Panc1 (cell line): Measurements from ENCODE around the gene BTBD2. TPM values are rescaled to one million over a fixed set of nuclear protein-coding genes. Genes with fewer than 3 reads are reported as not detected.

Source experiments
- ATAC-seq: fragments of 200-7000 bp; cut with Tn5 transposase; 2 replicates; pipeline ENCODE4 v1.9.1; 2020; ENCODE audit warnings: mild to moderate bottlenecking, moderate library complexity
- BruUV-seq: library from RNA; stranded (reverse); fragments of 400-500 nt; replicated peaks from 2 replicates; lab custom pipeline; 2021; lab: Mats Ljungman, UMichigan
- CTCF ChIA-PET: fragments of 300-600 bp; sonication (Branson Sonifier 250); formaldehyde crosslinking; loops from one replicate; lab custom pipeline; 2022; ENCODE audit warnings: antibody characterized with exemption; lab: Charles Lee
- POLR2A ChIA-PET: fragments of 300-600 bp; sonication (Branson Sonifier 250); formaldehyde crosslinking; loops from one replicate; lab custom pipeline; 2022; ENCODE audit warnings: antibody characterized with exemption; lab: Charles Lee
- DNase-seq: peaks from one replicate; pipeline ENCODE4 v3.0.0-alpha.2; 2010; ENCODE audit warnings: low read depth, low spot score
- H3K27ac ChIP-seq: 2 replicates; pipeline ENCODE4 v1.5.1; 2011; ENCODE audit warnings: mild to moderate bottlenecking, low read length, inconsistent platforms
- H3K27me3 ChIP-seq: fragments of 200-500 bp; sonication (Bioruptor generic); 2 replicates; pipeline ENCODE4 v1.6.0; 2014; ENCODE audit warnings: low read length, inconsistent platforms; ENCODE audit not compliant: control insufficient read depth, insufficient read depth
- H3K36me3 ChIP-seq: fragments of 200-500 bp; sonication (Bioruptor generic); 2 replicates; pipeline ENCODE4 v1.5.1; 2014; ENCODE audit warnings: inconsistent platforms, mild to moderate bottlenecking, low read length, moderate library complexity; ENCODE audit not compliant: control insufficient read depth, insufficient read depth
- H3K4me1 ChIP-seq: 2 replicates; pipeline ENCODE4 v1.5.1; 2011; ENCODE audit warnings: inconsistent platforms, mild to moderate bottlenecking, low read length, moderate library complexity; ENCODE audit not compliant: control insufficient read depth, insufficient read depth
- H3K4me3 ChIP-seq, 2 experiments: 2 replicates each; pipeline ENCODE4 v1.5.1; 2011 to 2012; ENCODE audit warnings: low read depth in 2 of 2, low read length in 2 of 2, mild to moderate bottlenecking in 2 of 2, inconsistent platforms in 1 of 2, moderate library complexity in 1 of 2
- H3K9me3 ChIP-seq: fragments of 200-500 bp; sonication (Bioruptor generic); 2 replicates; pipeline ENCODE4 v1.5.1; 2014; ENCODE audit warnings: low read depth, mild to moderate bottlenecking, inconsistent platforms, low read length, moderate library complexity; ENCODE audit not compliant: control insufficient read depth, insufficient read depth
- POLR2AphosphoS5 ChIP-seq: IDR thresholded peaks from 2 replicates; pipeline ENCODE4 v1.6.1; 2012; ENCODE audit warnings: mild to moderate bottlenecking, low read depth, low read length, moderate library complexity
- SIN3A ChIP-seq: IDR thresholded peaks from 2 replicates; pipeline ENCODE4 v1.6.1; 2012; ENCODE audit warnings: low read depth, mild to moderate bottlenecking, low read length, moderate library complexity, borderline replicate concordance; ENCODE audit not compliant: insufficient read depth
- TCF7L2 ChIP-seq: IDR thresholded peaks from 2 replicates; pipeline ENCODE4 v1.6.1; 2011; ENCODE audit warnings: mild to moderate bottlenecking, low read depth, low read length, inconsistent platforms
- in situ Hi-C: cut with HindIII; loops from 2 replicates; pipeline ENCODE4 v1.10.0; 2016; ENCODE audit warnings: low sequenced_read_pairs, low pct_unique_long_range_greater_than_20kb
- intact Hi-C: fragments of 100-400 bp; cut with micrococcal nuclease; formaldehyde crosslinking; loops from one replicate; pipeline ENCODE4 v1.10.0; 2022; ENCODE audit not compliant: unreplicated experiment
- total RNA-seq: library from RNA; stranded (reverse); gene quantifications from one replicate; pipeline ENCODE4 v1.2.1, GENCODE V29; 2021; ENCODE audit not compliant: unreplicated experiment
- TF ChIP-seq, protein P1 (sequence below): fragments of 450-650 bp; IDR thresholded peaks from 2 replicates; pipeline ENCODE4 v1.5.1; 2017; ENCODE audit warnings: mild to moderate bottlenecking
- TF ChIP-seq, protein P2 (sequence below), 2 experiments: IDR thresholded peaks; 2 replicates each; pipeline ENCODE4 v1.6.1; 2011 to 2012; ENCODE audit warnings: low read depth in 2 of 2, control low read depth in 1 of 2, low read length in 1 of 2, mild to moderate bottlenecking in 1 of 2, moderate library complexity in 1 of 2; ENCODE audit not compliant: insufficient read depth in 1 of 2

The BTBD2 gene
- total RNA-seq, 1 experiment from 2014 or later: 59.6 TPM

DNA sequence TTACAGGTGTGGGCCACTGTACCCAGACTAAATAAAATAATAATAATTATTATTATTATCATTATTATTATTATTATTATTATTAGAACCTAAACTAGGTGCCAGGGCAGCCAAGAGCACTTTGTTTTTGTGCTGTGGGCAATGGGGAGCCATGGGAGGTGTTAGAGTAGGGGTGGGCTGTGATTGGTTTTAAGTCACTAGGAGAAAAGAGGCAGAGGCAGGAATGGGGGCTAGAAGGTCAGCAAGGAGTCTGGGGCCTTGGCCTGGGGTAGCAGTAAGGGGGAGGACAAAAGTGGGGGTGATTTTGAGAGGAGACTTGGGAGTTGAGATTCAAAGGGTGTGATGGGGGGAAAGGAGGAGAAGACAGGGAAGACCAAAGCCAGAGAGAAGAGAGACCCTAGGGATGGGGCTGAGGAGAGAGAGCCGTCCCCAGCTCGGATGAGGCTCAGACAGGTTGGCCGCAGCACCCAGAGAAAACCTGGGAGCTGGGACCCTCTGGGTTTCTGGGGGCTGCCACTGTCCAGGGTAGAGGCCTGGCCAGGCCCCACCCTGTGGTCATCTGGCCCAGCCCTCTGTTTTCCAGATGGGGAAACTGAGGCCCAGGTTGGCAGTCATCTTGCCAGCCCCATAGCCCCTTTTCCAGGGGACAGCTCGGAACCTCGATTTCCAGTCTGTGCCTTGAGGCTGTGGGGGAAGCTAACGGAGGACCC, 17.8 kb upstream of the BTBD2 start:
- intact Hi-C loops: no loop called here
- H3K36me3 ChIP-seq: no peaks in the 10 kb centered on the region
- DNase-seq: no peak
- POLR2A ChIA-PET: no interaction called here
- TF ChIP-seq TCF7L2 (no peak), SIN3A (no peak), POLR2AphosphoS5 (no peak)
- TF ChIP-seq, protein P1, sequence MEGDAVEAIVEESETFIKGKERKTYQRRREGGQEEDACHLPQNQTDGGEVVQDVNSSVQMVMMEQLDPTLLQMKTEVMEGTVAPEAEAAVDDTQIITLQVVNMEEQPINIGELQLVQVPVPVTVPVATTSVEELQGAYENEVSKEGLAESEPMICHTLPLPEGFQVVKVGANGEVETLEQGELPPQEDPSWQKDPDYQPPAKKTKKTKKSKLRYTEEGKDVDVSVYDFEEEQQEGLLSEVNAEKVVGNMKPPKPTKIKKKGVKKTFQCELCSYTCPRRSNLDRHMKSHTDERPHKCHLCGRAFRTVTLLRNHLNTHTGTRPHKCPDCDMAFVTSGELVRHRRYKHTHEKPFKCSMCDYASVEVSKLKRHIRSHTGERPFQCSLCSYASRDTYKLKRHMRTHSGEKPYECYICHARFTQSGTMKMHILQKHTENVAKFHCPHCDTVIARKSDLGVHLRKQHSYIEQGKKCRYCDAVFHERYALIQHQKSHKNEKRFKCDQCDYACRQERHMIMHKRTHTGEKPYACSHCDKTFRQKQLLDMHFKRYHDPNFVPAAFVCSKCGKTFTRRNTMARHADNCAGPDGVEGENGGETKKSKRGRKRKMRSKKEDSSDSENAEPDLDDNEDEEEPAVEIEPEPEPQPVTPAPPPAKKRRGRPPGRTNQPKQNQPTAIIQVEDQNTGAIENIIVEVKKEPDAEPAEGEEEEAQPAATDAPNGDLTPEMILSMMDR: no peak
- TF ChIP-seq, protein P2, sequence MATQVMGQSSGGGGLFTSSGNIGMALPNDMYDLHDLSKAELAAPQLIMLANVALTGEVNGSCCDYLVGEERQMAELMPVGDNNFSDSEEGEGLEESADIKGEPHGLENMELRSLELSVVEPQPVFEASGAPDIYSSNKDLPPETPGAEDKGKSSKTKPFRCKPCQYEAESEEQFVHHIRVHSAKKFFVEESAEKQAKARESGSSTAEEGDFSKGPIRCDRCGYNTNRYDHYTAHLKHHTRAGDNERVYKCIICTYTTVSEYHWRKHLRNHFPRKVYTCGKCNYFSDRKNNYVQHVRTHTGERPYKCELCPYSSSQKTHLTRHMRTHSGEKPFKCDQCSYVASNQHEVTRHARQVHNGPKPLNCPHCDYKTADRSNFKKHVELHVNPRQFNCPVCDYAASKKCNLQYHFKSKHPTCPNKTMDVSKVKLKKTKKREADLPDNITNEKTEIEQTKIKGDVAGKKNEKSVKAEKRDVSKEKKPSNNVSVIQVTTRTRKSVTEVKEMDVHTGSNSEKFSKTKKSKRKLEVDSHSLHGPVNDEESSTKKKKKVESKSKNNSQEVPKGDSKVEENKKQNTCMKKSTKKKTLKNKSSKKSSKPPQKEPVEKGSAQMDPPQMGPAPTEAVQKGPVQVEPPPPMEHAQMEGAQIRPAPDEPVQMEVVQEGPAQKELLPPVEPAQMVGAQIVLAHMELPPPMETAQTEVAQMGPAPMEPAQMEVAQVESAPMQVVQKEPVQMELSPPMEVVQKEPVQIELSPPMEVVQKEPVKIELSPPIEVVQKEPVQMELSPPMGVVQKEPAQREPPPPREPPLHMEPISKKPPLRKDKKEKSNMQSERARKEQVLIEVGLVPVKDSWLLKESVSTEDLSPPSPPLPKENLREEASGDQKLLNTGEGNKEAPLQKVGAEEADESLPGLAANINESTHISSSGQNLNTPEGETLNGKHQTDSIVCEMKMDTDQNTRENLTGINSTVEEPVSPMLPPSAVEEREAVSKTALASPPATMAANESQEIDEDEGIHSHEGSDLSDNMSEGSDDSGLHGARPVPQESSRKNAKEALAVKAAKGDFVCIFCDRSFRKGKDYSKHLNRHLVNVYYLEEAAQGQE (IDR thresholded peaks at IDR 0.05; ENCODE audit: insufficient read depth in 1 of 2, low read depth in 2 of 2, low read length in 1 of 2): no peak
- H3K27me3 ChIP-seq: no peaks in the 10 kb centered on the region
- in situ Hi-C loops: no loop called here
- CTCF ChIA-PET: interaction anchor here (0.6 kb wide), 1 partner anchor 51 kb away, joined by 6 read pairs; no protein-coding TSS in a partner anchor
- peaks cover 10% of the 10 kb centered on the region for H3K4me1 ChIP-seq
- no peaks in the 10 kb centered on the region for H3K9me3 ChIP-seq
- ATAC-seq: no peak
- H3K4me3 ChIP-seq: no peak overlapping the region
- no TSS peak for BruUV-seq
- H3K27ac ChIP-seq: no peak overlapping the region

DNA sequence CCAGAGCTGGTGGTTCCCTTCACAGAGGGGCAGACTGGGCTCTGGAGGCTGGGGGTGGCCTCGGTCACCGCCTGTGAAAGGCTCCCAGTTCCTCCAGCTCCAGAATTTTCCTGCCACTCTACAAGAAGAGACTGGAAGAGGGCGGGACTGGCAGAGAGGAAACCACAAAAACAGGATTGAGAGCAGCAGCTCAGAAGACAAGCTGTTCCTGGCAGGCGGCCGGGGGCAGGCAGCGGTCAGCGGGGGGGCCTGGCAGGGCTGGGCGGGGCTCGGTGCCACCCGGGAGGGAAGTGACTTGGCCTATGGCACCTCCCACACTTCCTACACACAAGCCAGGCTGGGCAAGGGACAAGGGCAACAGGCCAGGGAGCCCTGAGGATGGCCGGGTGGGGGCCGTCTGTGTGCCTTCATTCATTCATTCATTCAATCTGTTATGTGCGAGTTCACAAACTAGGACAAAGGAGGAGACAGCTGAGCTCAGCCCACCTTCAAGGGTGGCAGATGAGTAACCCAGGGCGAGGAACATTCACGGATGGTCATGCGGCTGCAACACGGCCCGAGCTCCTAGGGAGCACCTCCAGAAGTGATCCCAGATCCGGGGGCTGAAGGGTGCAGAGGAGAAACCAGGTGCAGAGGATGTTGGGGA, 16.9 kb upstream of the BTBD2 start:
- Histone ChIP-seq H3K27ac (peak overlapping the region; percentile 63), H3K36me3 (no peaks in the 10 kb centered on the region), H3K9me3 (no peaks in the 10 kb centered on the region), H3K4me1 (peaks cover 10% of the 10 kb centered on the region), H3K4me3 (peak overlapping the region in 1 of 2 experiments; percentile 13; a peak in 1 of 4 replicates), H3K27me3 (no peaks in the 10 kb centered on the region)
- POLR2A ChIA-PET: no interaction called here
- TF ChIP-seq TCF7L2 (no peak), POLR2AphosphoS5 (no peak; the same call in 1 of the 2 replicates), SIN3A (no peak)
- TF ChIP-seq, protein P1: no peak
- TF ChIP-seq, protein P2 (IDR thresholded peaks at IDR 0.05; ENCODE audit: insufficient read depth in 1 of 2, low read depth in 2 of 2, low read length in 1 of 2): no peak
- CTCF ChIA-PET: interaction anchor here (0.6 kb wide), 1 partner anchor 252 kb away, joined by 4 read pairs; no protein-coding TSS in a partner anchor
- intact Hi-C loops (no loop called here), in situ Hi-C loops (no loop called here)
- BruUV-seq: no TSS peak
- ATAC-seq: peak; percentile 88
- no peak for DNase-seq
